Measurements from ENCODE around the gene ALOX5AP. TPM values are rescaled to one million over a fixed set of nuclear protein-coding genes. Genes with fewer than 3 reads are reported as not detected.

The ALOX5AP gene
- total RNA-seq, 3 donors from 2014 or later (not counting 1 experiment from before 2014, with no cell fraction given) = 83.9 to 150 (median 114) TPM

DNA sequence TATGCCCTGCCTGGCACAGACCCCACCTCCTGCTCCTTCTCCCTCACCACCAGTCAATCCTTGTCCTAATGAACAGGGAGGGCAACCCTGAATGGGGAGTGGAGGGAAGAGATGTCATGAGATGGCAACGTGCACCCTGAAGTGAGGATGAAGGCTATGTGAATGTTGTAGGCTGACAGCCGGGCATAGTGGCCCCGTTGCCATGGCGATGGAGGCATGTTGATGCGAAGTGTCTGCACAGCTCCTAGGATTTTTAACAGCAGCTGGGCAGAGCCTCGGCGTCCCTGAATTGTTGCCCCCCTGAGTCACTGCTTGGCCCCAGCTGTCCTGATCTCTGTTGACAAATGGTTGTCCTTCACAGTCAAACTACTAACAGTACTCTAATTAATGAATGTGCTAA, 4.8 kb upstream of the ALOX5AP start:
- TF ChIP-seq, protein P1, sequence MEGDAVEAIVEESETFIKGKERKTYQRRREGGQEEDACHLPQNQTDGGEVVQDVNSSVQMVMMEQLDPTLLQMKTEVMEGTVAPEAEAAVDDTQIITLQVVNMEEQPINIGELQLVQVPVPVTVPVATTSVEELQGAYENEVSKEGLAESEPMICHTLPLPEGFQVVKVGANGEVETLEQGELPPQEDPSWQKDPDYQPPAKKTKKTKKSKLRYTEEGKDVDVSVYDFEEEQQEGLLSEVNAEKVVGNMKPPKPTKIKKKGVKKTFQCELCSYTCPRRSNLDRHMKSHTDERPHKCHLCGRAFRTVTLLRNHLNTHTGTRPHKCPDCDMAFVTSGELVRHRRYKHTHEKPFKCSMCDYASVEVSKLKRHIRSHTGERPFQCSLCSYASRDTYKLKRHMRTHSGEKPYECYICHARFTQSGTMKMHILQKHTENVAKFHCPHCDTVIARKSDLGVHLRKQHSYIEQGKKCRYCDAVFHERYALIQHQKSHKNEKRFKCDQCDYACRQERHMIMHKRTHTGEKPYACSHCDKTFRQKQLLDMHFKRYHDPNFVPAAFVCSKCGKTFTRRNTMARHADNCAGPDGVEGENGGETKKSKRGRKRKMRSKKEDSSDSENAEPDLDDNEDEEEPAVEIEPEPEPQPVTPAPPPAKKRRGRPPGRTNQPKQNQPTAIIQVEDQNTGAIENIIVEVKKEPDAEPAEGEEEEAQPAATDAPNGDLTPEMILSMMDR (IDR thresholded peaks at IDR 0.05) = no peak
- Histone ChIP-seq H3K27ac (ENCODE audit: low read length) (no peak overlapping the region), H3K9me3 (ENCODE audit: control insufficient read depth, insufficient read depth, low read length) (no peaks in the 10 kb centered on the region), H3K27me3 (ENCODE audit: control insufficient read depth, insufficient read depth, low read length) (no peaks in the 10 kb centered on the region), H3K4me3 (ENCODE audit: low read length) (no peak overlapping the region), H3K4me1 (ENCODE audit: control insufficient read depth, insufficient read depth, low read length) (peaks cover 15% of the 10 kb centered on the region), H3K36me3 (ENCODE audit: control insufficient read depth, insufficient read depth, low read length) (no peaks in the 10 kb centered on the region)
- no peak overlapping the region for H3K4me3 Mint-ChIP-seq
- DNase-seq (no peak), ATAC-seq (no peak)
- WGBS (ENCODE audit: insufficient coverage) = 89% methylated on average over 7 of the region's 7 CpGs
- intact Hi-C loops (cut with micrococcal nuclease) = no loop called here
- H3K9me3 Mint-ChIP-seq = no peaks in the 10 kb centered on the region
- peaks cover 13 to 15% of the 10 kb centered on the region in 2 donors for H3K4me1 Mint-ChIP-seq
- H3K27ac Mint-ChIP-seq = no peak overlapping the region
- no peaks in the 10 kb centered on the region for H3K36me3 Mint-ChIP-seq
- no peaks in the 10 kb centered on the region for H3K27me3 Mint-ChIP-seq (ENCODE audit: low read depth in 2 of 2)

DNA sequence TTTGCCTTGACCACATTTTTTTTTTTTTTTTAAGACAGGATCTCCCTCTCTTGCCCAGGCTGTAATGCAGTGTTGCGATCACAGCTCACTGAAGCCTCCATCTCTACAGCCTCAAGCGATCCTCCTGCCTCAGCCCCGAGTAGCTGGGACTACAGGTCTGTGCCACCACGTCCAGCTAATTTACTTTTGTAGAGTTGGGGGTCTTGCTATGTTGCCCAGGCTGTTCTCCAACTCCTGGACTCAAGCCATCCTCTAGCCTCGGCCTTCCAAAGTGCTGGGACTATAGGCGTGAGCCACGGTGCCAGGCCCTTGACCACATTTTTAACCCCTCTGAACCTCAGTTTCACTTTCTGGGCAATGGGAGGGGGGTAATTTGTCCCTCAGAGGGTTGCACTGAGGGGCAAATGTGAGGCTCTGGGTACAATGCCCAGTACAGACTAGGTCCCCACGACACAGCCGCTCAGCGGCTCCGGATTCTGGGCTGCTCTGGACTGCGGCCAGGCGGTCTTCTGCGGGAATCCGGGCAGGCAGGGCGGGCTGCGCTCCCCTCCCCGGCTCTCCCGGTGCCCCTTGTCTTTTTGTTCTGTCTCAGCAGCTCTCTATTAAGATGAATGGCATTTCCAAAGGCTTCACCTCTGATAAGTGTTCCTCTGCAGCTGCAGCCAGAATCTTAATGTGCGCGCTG, 3.8 kb upstream of the ALOX5AP start:
- Histone ChIP-seq H3K4me3 (ENCODE audit: low read length) (no peak overlapping the region), H3K27me3 (ENCODE audit: control insufficient read depth, insufficient read depth, low read length) (no peaks in the 10 kb centered on the region), H3K4me1 (ENCODE audit: control insufficient read depth, insufficient read depth, low read length) (peaks cover 17% of the 10 kb centered on the region), H3K27ac (ENCODE audit: low read length) (no peak overlapping the region), H3K9me3 (ENCODE audit: control insufficient read depth, insufficient read depth, low read length) (no peaks in the 10 kb centered on the region), H3K36me3 (ENCODE audit: control insufficient read depth, insufficient read depth, low read length) (no peaks in the 10 kb centered on the region)
- no peak for DNase-seq
- Mint-ChIP-seq H3K27me3 (ENCODE audit: low read depth in 2 of 2) (no peaks in the 10 kb centered on the region), H3K36me3 (no peaks in the 10 kb centered on the region), H3K9me3 (no peaks in the 10 kb centered on the region), H3K4me3 (no peak overlapping the region), H3K4me1 (peaks cover 23 to 24% of the 10 kb centered on the region in 2 donors), H3K27ac (no peak overlapping the region)
- TF ChIP-seq, protein P1 (IDR thresholded peaks at IDR 0.05) = no peak
- no peak for ATAC-seq
- intact Hi-C loops (cut with micrococcal nuclease) = no loop called here
- 94% methylated on average over 19 of the region's 21 CpGs for WGBS (ENCODE audit: insufficient coverage)

DNA sequence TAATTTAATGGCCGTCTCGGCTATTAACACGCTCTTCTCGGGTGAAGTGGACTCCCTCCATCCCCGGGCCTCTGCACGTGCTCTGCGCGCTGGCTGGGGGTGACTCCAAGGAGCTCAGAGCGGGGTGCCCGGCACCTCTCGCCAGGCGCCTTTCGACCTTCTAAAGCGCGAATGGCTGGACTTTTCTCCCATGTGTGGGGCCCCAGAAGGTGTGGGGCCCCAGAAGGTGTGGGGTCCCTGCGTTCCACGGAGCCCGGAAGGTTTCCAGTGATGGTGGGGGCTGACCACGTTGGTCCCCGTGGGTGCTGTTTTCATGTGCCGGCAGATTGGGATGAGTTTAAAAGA, 3.3 kb upstream of the ALOX5AP start:
- Mint-ChIP-seq H3K27me3 (ENCODE audit: low read depth in 2 of 2) (no peaks in the 10 kb centered on the region), H3K4me3 (no peak overlapping the region), H3K9me3 (no peaks in the 10 kb centered on the region), H3K4me1 (peaks cover 28 to 29% of the 10 kb centered on the region in 2 donors), H3K27ac (no peak overlapping the region), H3K36me3 (no peaks in the 10 kb centered on the region)
- WGBS (ENCODE audit: insufficient coverage) = 95% methylated on average over 21 of the region's 21 CpGs
- TF ChIP-seq, protein P1 (IDR thresholded peaks at IDR 0.05) = no peak
- DNase-seq (no peak), ATAC-seq (no peak)
- H3K4me1 ChIP-seq (ENCODE audit: control insufficient read depth, insufficient read depth, low read length) = peaks cover 22% of the 10 kb centered on the region
- intact Hi-C loops (cut with micrococcal nuclease) = no loop called here
- H3K27me3 ChIP-seq (ENCODE audit: control insufficient read depth, insufficient read depth, low read length) = no peaks in the 10 kb centered on the region
- H3K36me3 ChIP-seq (ENCODE audit: control insufficient read depth, insufficient read depth, low read length) = no peaks in the 10 kb centered on the region
- H3K27ac ChIP-seq (ENCODE audit: low read length) = no peak overlapping the region
- no peaks in the 10 kb centered on the region for H3K9me3 ChIP-seq (ENCODE audit: control insufficient read depth, insufficient read depth, low read length)
- no peak overlapping the region for H3K4me3 ChIP-seq (ENCODE audit: low read length)

DNA sequence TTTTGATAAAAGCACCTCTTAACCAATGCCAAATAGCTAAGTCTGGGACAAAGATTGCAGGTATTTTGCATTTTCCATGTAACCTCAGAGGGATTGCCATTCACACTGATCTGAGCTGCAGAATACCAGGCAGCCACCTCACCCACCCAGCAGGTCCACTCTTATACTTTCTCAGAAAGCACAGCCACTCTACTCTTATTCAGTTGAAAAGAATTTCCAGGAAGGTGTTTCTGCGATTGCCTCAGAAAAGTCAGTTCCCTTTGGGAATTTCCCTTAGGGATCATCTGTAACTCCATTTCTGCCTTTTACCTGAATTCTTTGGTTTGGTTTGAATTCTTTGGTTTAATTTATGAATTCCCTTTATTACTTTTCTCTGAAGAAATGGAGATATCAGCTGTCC, 904 bp upstream of the ALOX5AP start:
- Mint-ChIP-seq H3K36me3 (no peaks in the 10 kb centered on the region), H3K27me3 (ENCODE audit: low read depth in 2 of 2) (no peaks in the 10 kb centered on the region), H3K9me3 (no peaks in the 10 kb centered on the region), H3K4me3 (peak overlapping the region; percentile 13), H3K4me1 (peaks cover 52 to 53% of the 10 kb centered on the region in 2 donors), H3K27ac (peak overlapping the region; percentile 90 to 91)
- H3K27ac ChIP-seq (ENCODE audit: low read length) = peak overlapping the region; percentile 73
- H3K9me3 ChIP-seq (ENCODE audit: control insufficient read depth, insufficient read depth, low read length) = no peaks in the 10 kb centered on the region
- H3K27me3 ChIP-seq (ENCODE audit: control insufficient read depth, insufficient read depth, low read length) = no peaks in the 10 kb centered on the region
- WGBS (ENCODE audit: insufficient coverage) = 60% methylated on average over 1 of the region's 1 CpG
- intact Hi-C loops (cut with micrococcal nuclease) = no loop called here
- H3K4me3 ChIP-seq (ENCODE audit: low read length) = no peak overlapping the region
- no peak for ATAC-seq
- peaks cover 46% of the 10 kb centered on the region for H3K4me1 ChIP-seq (ENCODE audit: control insufficient read depth, insufficient read depth, low read length)
- no peak for DNase-seq
- TF ChIP-seq, protein P1 (IDR thresholded peaks at IDR 0.05) = no peak
- H3K36me3 ChIP-seq (ENCODE audit: control insufficient read depth, insufficient read depth, low read length) = no peaks in the 10 kb centered on the region

Data from natural killer cell (primary cell).